Activated CD4-positive, alpha-beta memory T cell treated with anti-CD3 and anti-CD28 coated beads for 36 hours (primary cell): Measurements from ENCODE around the gene NT5DC3. TPM values are rescaled to one million over a fixed set of nuclear protein-coding genes. Genes with fewer than 3 reads are reported as not detected.
"Not testable (repeated sequence)": the region's sequence is repeated elsewhere in the genome, so short reads cannot be mapped to it uniquely, and the experiment has no call there.

Experiments used
- CTCF ChIA-PET: fragments of 350-600 bp; sonication (Branson Sonifier 250); formaldehyde crosslinking; loops from one replicate; lab custom pipeline; 2021; ENCODE audit warnings: antibody characterized with exemption, inconsistent platforms; lab: Charles Lee
- POLR2A ChIA-PET: fragments of 350-600 bp; sonication (Branson Sonifier 250); formaldehyde crosslinking; loops from one replicate; lab custom pipeline; 2021; ENCODE audit warnings: antibody characterized with exemption; lab: Charles Lee
- DNase-seq: peaks from one replicate; pipeline ENCODE4 v3.0.0-alpha.2; 2020
- H3K27ac Mint-ChIP-seq: one replicate; pipeline ENCODE4 v1.8.0; 2021; ENCODE audit warnings: mixed read lengths
- H3K27me3 Mint-ChIP-seq: one replicate; pipeline ENCODE4 v1.8.0; 2021; ENCODE audit warnings: mixed read lengths
- H3K36me3 Mint-ChIP-seq: one replicate; pipeline ENCODE4 v1.8.0; 2021; ENCODE audit warnings: mixed read lengths
- H3K4me1 Mint-ChIP-seq: one replicate; pipeline ENCODE4 v1.8.0; 2021; ENCODE audit warnings: low read depth, mixed read lengths
- H3K4me3 Mint-ChIP-seq: one replicate; pipeline ENCODE4 v1.8.0; 2021; ENCODE audit warnings: mild to moderate bottlenecking, mixed read lengths
- H3K9me3 Mint-ChIP-seq: one replicate; pipeline ENCODE4 v1.8.0; 2021; ENCODE audit warnings: mixed read lengths
- intact Hi-C: fragments of 100-400 bp; cut with micrococcal nuclease; formaldehyde crosslinking; loops from one replicate; pipeline ENCODE4 v1.15.1; 2023
- total RNA-seq, 2 experiments: library from RNA; stranded (reverse); gene quantifications; one replicate each; pipeline ENCODE4 v1.2.3, GENCODE V29; 2021

NT5DC3 gene
- total RNA-seq, 2 experiments from 2014 or later: 6.8 to 7.5 TPM

DNA sequence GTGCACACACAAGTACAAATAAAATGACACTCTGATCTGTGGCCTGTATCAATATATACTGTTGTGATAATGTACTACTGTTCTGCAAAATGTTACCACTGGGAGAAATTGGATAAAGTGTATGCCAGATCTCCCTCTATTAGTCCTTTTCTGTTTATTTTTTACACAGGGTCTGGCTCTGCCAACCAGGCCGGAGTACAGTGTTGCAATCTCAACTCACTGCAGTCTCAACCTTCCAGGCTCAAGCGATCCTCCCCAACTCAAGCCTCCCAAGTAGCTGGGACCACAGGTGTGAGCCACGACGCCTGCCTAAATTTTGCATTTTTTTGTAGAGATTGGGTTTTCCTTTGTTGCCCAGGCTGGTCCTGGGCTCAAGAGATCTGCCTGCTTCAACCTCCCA lies 1.9 kb downstream of the NT5DC3 start:
- intact Hi-C loops: no loop called here
- Mint-ChIP-seq H3K36me3 (peaks cover 3% of the 10 kb centered on the region), H3K9me3 (no peaks in the 10 kb centered on the region), H3K4me3 (no peak overlapping the region), H3K4me1 (peaks cover 13% of the 10 kb centered on the region), H3K27me3 (no peaks in the 10 kb centered on the region), H3K27ac (no peak overlapping the region)
- CTCF ChIA-PET: no interaction called here
- DNase-seq: no peak
- POLR2A ChIA-PET: no interaction called here

DNA sequence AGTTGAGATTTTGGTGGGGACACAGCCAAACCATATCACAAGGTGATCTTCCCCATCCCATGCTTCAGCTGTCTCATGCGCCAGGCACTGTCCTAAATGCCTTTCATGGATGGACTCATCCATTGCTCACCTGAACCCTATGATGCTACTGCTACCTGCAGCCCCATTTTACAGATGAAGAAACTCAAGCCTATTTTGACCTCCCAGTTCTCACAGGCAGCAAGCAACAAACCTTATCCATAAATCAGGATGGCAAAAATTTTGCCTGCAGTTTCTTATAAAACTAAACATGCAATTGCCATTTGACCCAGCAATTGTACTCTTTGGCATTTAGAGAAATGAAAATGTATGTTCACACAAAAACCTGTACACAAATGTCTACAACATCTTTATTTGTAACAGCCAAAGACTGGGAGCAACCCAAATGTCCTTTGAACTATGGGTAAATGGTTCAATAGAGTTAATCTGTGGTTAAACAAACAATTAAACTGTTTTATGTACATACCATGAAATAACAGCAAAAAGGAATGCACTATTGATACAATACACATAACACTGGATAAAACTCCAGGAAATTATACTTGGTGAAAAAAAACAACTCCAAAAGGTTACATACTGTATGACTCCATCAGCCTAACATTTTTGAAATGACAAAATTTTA lies 2.6 kb downstream of the NT5DC3 start:
- ChIA-PET CTCF (no interaction called here), POLR2A (no interaction called here)

DNA sequence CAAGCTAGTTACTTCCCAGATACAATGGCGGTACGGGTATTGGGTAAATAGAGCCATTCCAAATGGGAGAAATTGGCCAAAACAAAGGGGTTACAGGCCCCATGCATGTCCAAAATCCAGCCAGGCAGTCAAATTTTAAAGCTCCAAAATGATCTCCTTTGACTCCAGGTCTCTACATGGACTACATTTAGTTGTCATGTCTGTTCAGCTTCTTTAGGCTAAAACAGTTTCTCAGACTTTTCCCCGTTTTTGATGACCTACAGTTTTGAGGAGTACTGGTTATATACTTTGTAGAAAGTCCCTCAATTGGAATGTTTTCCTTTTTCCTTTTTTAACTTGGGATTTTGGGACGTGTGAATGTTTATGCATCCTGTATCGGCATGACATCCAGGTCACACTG lies 4.7 kb downstream of the NT5DC3 start:
- POLR2A ChIA-PET: no interaction called here
- no peak overlapping the region for H3K4me3 Mint-ChIP-seq

More for the DNA sequence above, 2.6 kb downstream of the NT5DC3 start:
- Mint-ChIP-seq H3K4me3 (no peak overlapping the region), H3K9me3 (no peaks in the 10 kb centered on the region), H3K27me3 (no peaks in the 10 kb centered on the region), H3K4me1 (peaks cover 13% of the 10 kb centered on the region), H3K27ac (no peak overlapping the region), H3K36me3 (peaks cover 3% of the 10 kb centered on the region)
- intact Hi-C loops: no loop called here
- no peak for DNase-seq

DNA sequence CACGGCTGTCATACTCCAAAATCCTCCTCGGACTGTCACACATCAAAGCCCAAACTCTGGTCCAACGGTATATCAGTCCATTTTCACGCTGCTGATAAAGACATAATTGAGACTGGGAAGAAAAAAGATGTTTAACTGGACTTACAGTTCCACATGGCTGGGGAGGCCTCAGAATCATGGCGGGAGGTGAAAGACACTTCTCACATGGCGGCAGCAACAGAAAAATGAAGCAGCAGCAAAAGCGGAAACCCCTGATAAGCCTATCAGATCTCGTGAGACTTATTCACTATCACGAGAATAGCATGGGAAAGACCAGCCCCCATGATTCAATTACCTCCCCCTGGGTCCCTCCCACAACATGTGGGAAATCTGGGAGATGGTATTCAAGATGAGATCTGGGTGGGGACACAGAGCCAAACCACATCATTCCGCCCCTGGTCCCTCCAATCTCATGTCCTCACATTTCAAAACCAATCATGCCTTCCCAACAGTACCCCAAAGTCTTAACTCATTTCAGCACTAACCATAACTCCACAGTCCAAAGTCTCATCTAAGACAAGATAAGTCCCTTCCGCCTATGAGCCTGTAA lies 5.2 kb downstream of the NT5DC3 start:
- intact Hi-C loops, H3K9me3 Mint-ChIP-seq, H3K4me3 Mint-ChIP-seq, H3K27ac Mint-ChIP-seq, DNase-seq, H3K36me3 Mint-ChIP-seq, H3K27me3 Mint-ChIP-seq, CTCF ChIA-PET, POLR2A ChIA-PET: not testable (repeated sequence)
- peaks cover 15% of the 10 kb centered on the region for H3K4me1 Mint-ChIP-seq

More for the DNA sequence above, 4.7 kb downstream of the NT5DC3 start:
- Mint-ChIP-seq H3K36me3 (peaks cover 5% of the 10 kb centered on the region), H3K27ac (no peak overlapping the region), H3K27me3 (no peaks in the 10 kb centered on the region), H3K9me3 (peaks cover under 1% of the 10 kb centered on the region), H3K4me1 (peaks cover 13% of the 10 kb centered on the region)
- CTCF ChIA-PET: no interaction called here
- DNase-seq: no peak
- intact Hi-C loops: no loop called here

DNA sequence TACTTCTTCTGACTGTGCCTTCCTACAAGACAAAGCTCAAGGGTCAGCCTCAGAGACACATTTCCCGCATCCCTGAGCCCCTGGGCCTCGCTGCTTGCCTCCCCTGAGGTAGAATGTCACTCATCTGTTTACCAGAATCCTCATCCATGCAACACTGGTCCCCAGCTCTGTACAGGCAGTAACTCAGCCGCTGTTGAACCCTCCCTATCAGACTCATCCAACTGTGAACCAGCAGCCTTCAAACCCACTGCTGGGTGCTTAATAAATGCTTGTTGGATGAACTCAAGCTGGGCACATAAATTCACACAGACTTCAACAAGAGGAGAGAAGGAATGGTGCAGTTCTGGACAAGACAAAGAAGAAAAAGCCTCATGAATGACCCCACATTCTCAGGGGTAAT lies 6.1 kb downstream of the NT5DC3 start:
- Mint-ChIP-seq H3K36me3 (peaks cover 10% of the 10 kb centered on the region), H3K4me3 (no peak overlapping the region), H3K27me3 (no peaks in the 10 kb centered on the region), H3K27ac (no peak overlapping the region), H3K4me1 (peaks cover 12% of the 10 kb centered on the region), H3K9me3 (peaks cover 7% of the 10 kb centered on the region)
- no peak for DNase-seq
- ChIA-PET POLR2A (no interaction called here), CTCF (no interaction called here)
- intact Hi-C loops: no loop called here

DNA sequence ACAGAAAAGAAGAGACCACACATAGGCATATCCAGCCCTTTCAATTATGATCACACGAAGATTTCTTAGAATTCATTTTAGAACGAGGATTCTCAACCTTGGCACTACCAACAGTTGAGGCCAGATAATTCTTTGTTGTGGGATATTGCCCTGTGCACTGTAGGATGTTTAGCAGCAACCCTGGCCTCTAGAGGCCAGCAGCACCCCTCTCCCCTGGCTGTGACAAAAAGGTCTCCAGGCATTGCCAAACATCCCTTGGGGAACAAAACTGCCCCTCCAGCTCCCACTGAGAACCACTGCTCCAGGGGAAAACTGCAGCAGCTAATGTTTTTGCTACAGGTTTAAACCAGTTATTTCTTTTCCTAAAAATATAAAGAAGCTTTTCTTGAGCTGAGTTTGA lies 7.1 kb downstream of the NT5DC3 start:
- POLR2A ChIA-PET: no interaction called here

DNA sequence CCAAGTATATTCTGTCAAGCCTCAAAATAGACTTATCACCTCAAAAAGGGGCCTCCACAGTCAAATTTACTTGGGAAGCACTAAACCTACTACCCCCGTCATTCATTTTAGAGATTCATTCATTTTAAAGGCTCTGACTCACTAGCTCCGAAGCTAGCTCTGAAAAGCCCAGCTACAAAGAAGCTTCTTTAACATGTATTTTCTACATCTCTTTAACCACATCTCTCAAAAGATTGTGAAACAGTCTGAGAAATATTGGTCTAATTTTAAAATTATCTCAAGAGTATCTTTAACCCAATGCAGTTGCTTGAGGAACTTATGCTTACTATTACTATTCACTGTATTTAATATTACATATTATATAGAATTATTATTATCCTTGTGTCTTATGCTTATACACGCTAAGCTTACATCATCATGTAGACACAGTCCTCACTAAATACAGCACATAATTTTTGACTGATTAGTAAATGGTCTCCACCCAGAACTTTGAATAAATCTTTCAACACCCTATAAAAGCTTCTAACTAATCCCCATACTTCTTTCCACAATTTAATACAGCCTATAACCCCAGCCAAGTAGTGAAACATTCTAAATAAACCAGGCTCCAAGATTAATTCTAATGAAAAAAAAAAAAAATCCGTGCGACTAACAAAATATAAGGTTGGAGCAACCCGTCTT lies 7.8 kb downstream of the NT5DC3 start:
- no peak overlapping the region for H3K27ac Mint-ChIP-seq
- intact Hi-C loops: no loop called here
- H3K4me3 Mint-ChIP-seq: no peak overlapping the region
- ChIA-PET POLR2A (no interaction called here), CTCF (no interaction called here)
- no peak for DNase-seq
- no peaks in the 10 kb centered on the region for H3K27me3 Mint-ChIP-seq
- peaks cover 5% of the 10 kb centered on the region for H3K4me1 Mint-ChIP-seq
- H3K9me3 Mint-ChIP-seq: peaks cover 7% of the 10 kb centered on the region
- peaks cover 10% of the 10 kb centered on the region for H3K36me3 Mint-ChIP-seq

More for the DNA sequence above, 7.1 kb downstream of the NT5DC3 start:
- no peak for DNase-seq
- CTCF ChIA-PET: no interaction called here
- no peak overlapping the region for H3K4me3 Mint-ChIP-seq
- H3K36me3 Mint-ChIP-seq: peaks cover 10% of the 10 kb centered on the region
- peaks cover 5% of the 10 kb centered on the region for H3K4me1 Mint-ChIP-seq
- H3K9me3 Mint-ChIP-seq: peaks cover 7% of the 10 kb centered on the region
- no peak overlapping the region for H3K27ac Mint-ChIP-seq
- no peaks in the 10 kb centered on the region for H3K27me3 Mint-ChIP-seq
- intact Hi-C loops: no loop called here

DNA sequence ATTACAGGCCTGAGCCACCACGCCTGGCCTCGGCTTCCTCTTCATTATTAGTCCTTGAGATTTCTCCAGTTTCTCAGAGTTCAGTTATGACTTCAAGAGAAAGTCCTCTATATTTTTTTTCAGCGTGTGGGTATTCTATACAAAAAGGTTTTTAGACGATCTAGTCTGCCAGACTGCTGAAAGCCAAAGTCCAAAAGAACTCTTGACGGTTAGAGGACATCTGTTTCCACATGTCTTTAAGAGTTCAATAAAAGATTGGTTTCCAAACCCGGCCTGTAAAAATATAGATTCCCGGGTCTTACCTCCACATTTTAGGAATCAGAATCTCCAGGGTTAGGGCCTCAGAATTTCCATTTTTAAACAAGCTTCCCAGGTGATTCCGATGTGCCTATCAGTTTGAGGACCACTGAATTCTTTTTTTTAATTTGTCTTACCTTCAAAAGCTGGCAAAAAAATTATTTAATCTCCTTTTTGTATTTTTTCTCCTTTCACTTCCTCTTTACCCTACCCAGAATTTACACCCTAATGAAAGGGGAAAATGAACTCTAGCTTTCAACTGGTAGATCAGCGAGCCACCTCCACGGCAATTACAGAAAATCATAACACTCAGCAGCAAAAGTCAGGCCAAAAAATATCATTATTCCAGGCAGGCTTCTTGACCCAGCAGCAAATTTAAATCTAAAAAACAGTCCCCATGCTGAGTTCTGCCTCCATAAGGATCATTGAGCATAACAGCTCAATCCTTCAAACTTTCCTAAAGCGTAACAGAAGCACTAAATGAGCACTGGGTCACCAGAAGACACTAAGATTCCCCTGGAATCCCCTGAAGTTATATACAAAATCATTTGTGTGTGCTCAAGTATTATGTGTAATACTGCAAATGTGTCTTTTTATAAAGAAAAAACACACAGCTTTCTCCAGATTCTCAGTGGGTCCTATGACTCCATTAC lies 8.7 kb downstream of the NT5DC3 start:
- Mint-ChIP-seq H3K4me1 (peaks cover 5% of the 10 kb centered on the region), H3K4me3 (no peak overlapping the region), H3K9me3 (peaks cover 7% of the 10 kb centered on the region), H3K27ac (no peak overlapping the region), H3K27me3 (no peaks in the 10 kb centered on the region), H3K36me3 (peaks cover 10% of the 10 kb centered on the region)
- ChIA-PET CTCF (interaction anchor here (0.8 kb wide), 1 partner anchor 1408 kb away, joined by 4 read pairs; no protein-coding TSS in a partner anchor), POLR2A (no interaction called here)
- intact Hi-C loops: no loop called here
- no peak for DNase-seq

DNA sequence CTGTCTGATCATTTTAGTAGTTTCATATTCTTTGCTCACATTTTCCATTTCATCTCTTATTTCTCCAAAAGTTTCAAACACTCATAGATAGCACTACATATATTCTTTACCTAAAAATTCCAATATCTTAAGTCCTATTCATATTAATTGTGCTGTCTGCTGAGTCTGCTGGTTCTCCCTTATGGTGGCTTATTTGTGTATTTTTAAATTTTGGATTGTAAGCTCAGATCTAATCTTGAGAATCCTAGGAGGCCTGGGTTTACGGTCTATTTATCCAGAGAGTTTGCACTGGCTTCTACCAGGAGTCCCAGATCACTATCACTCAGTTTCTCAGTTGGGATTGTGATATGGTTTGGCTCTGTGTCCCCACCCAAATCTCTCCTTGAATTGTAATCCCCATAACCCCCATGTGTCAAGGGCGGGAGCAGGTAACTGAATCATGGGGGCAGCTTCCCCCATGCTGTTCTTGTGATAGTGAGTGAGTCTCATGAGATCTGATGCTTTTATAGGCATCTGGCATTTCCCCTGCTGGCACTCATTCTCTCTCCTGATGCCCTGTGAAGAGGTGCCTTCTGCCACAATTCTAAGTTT lies 10.2 kb downstream of the NT5DC3 start:
- H3K27me3 Mint-ChIP-seq: no peaks in the 10 kb centered on the region
- POLR2A ChIA-PET: no interaction called here
- intact Hi-C loops: no loop called here
- DNase-seq: no peak
- CTCF ChIA-PET: no interaction called here
- H3K9me3 Mint-ChIP-seq: peaks cover 7% of the 10 kb centered on the region
- H3K4me3 Mint-ChIP-seq: no peak overlapping the region
- peaks cover 5% of the 10 kb centered on the region for H3K4me1 Mint-ChIP-seq
- H3K27ac Mint-ChIP-seq: no peak overlapping the region
- peaks cover 10% of the 10 kb centered on the region for H3K36me3 Mint-ChIP-seq

DNA sequence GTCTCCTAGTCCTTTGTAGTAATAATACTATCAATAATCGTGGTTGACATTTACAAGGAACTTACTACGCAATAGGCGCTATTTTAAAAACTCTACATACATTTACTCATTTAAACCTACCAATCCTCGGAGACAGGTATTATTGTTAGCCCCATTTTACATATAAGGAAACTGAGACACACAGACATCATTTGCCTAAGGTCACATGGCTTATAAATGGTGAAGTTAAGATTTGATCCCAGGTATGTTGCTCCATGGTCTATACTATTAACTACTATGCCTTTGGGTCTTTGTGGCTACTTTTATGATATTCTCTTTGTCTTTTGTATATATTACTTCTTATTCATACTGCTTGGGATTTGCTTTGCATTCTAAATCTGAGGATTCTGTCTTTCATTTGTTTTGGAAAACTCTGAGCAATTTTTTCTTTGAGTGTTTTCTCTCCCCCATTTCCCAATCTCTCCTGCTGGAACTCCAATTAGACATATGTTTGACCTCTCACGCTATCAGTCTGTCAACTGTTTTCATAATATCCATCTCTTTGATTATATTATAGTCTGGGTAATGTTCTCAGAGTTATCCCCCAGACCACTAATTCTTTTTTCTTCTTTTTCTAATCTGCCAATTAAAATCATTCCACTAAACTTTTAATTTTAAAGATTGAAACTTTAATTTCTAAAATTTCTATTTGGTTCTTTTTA lies 10.9 kb downstream of the NT5DC3 start:
- no peak for DNase-seq
- intact Hi-C loops: no loop called here
- ChIA-PET CTCF (no interaction called here), POLR2A (interaction anchor here (1.1 kb wide), 1 partner anchor 28 kb away, joined by 4 read pairs; no protein-coding TSS in a partner anchor)
- no peak overlapping the region for H3K27ac Mint-ChIP-seq
- H3K36me3 Mint-ChIP-seq: peaks cover 7% of the 10 kb centered on the region
- H3K4me1 Mint-ChIP-seq: peaks cover 5% of the 10 kb centered on the region
- peaks cover 7% of the 10 kb centered on the region for H3K9me3 Mint-ChIP-seq
- no peak overlapping the region for H3K4me3 Mint-ChIP-seq
- H3K27me3 Mint-ChIP-seq: no peaks in the 10 kb centered on the region

DNA sequence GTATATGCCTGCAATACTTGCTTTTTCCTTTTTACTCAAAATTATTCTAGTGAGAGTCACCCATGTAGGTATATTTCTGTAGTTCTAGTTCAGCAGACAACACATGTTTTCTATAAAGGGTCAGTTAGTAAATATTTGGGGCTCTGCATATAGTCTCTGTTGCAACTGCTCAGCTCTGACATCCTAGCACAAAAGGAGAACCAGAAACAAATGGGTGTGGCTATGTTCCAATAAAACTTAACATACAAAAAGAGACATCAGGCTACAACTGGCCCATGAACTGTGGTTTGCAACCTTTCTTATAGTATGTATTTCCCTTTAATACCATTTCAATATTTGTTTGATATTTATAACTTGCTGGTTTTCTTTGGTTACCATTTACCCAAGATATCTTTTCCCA lies 11.9 kb downstream of the NT5DC3 start:
- no peak overlapping the region for H3K27ac Mint-ChIP-seq
- intact Hi-C loops: no loop called here
- peaks cover 7% of the 10 kb centered on the region for H3K9me3 Mint-ChIP-seq
- H3K4me1 Mint-ChIP-seq: peaks cover 5% of the 10 kb centered on the region
- no peaks in the 10 kb centered on the region for H3K27me3 Mint-ChIP-seq
- ChIA-PET POLR2A (interaction anchor here (0.7 to 1.1 kb wide), 2 partner anchors 29 to 259 kb away, joined by 3 to 4 read pairs; no protein-coding TSS in a partner anchor), CTCF (no interaction called here)
- no peak overlapping the region for H3K4me3 Mint-ChIP-seq
- H3K36me3 Mint-ChIP-seq: peaks cover 7% of the 10 kb centered on the region
- no peak for DNase-seq
